Keratinocyte (primary cell): ENCODE data around the gene APOBR.

ENCODE experiments used
- EZH2 ChIP-seq: IDR thresholded peaks from one replicate; pipeline ENCODE4 v1.6.1; 2012; ENCODE audit warnings: inconsistent platforms, mild to moderate bottlenecking, low read length, moderate library complexity
- TF ChIP-seq, protein P1 (sequence below), 3 experiments: IDR thresholded peaks in 1 of 3; conservative IDR thresholded peaks in 1 of 3; optimal IDR thresholded peaks in 1 of 3; 2 replicates in 2 of 3; 3 replicates in 1 of 3; pipeline versions ENCODE3 to v1.5.1; 2011; ENCODE audit warnings: low read length in 3 of 3, mild to moderate bottlenecking in 3 of 3, moderate library complexity in 2 of 3, control low read depth in 1 of 3, inconsistent platforms in 1 of 3; ENCODE audit not compliant: insufficient read depth in 2 of 3; ENCODE audit errors: extremely low read depth in 1 of 3

GRCh38 chr16:28543072-28543471, 48.6 kb downstream of the APOBR start:
- TF ChIP-seq, protein P1, sequence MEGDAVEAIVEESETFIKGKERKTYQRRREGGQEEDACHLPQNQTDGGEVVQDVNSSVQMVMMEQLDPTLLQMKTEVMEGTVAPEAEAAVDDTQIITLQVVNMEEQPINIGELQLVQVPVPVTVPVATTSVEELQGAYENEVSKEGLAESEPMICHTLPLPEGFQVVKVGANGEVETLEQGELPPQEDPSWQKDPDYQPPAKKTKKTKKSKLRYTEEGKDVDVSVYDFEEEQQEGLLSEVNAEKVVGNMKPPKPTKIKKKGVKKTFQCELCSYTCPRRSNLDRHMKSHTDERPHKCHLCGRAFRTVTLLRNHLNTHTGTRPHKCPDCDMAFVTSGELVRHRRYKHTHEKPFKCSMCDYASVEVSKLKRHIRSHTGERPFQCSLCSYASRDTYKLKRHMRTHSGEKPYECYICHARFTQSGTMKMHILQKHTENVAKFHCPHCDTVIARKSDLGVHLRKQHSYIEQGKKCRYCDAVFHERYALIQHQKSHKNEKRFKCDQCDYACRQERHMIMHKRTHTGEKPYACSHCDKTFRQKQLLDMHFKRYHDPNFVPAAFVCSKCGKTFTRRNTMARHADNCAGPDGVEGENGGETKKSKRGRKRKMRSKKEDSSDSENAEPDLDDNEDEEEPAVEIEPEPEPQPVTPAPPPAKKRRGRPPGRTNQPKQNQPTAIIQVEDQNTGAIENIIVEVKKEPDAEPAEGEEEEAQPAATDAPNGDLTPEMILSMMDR (optimal IDR thresholded peaks at IDR 0.05 in 1 of 3, IDR thresholded peaks at IDR 0.05 in 1 of 3, conservative IDR thresholded peaks at IDR 0.05 in 1 of 3; ENCODE audit: extremely low read depth in 1 of 3, insufficient read depth in 2 of 3, low read length in 3 of 3), result no peak
- TF ChIP-seq EZH2, result no peak
